Measurements from ENCODE around the gene MYH10.

Gene MYH10

GRCh38 chr17:8623591-8623990, 6.9 kb downstream of the MYH10 start:
- Histone ChIP-seq H3K4me2 (ENCODE audit: insufficient read depth, low read length) (no peak overlapping the region), H3K9me3 (ENCODE audit: insufficient read depth, low read length, severe bottlenecking) (no peaks in the 10 kb centered on the region), H3K4me1 (ENCODE audit: insufficient read depth, low read length) (peaks cover 18% of the 10 kb centered on the region), H3K4me3 (ENCODE audit: low read depth in 1 of 2, low read length in 2 of 2) (no peak overlapping the region), H3K9ac (ENCODE audit: low read depth, low read length) (no peak overlapping the region), H3K79me2 (ENCODE audit: insufficient read depth, low read length) (peaks cover 99% of the 10 kb centered on the region), H4K20me1 (ENCODE audit: insufficient read depth, low read length) (peaks cover 58% of the 10 kb centered on the region), H3K27ac (ENCODE audit: low read length) (no peak overlapping the region), H2AFZ (ENCODE audit: low read depth, low read length) (no peak overlapping the region), H3K27me3 (ENCODE audit: insufficient read depth, low read length, poor library complexity) (no peaks in the 10 kb centered on the region), H3K36me3 (ENCODE audit: insufficient read depth, low read length) (peaks cover 33% of the 10 kb centered on the region)
- DNase-seq (no peak), ATAC-seq (ENCODE audit: insufficient read depth, low read depth) (no peak)
- no peak for TF ChIP-seq CTCF (IDR thresholded peaks at IDR 0.05; ENCODE audit: borderline replicate concordance, extremely low read depth, low read length, poor library complexity, severe bottlenecking)
- no peak for TF ChIP-seq EZH2 (IDR thresholded peaks at IDR 0.05; ENCODE audit: borderline replicate concordance, low read depth, low read length, severe bottlenecking)

- H4K20me1 ChIP-seq (ENCODE audit: insufficient read depth, low read length) = peaks cover 44% of the 10 kb centered on the region; the same call in 1 of the 2 replicates
- ATAC-seq (ENCODE audit: insufficient read depth, low read depth) (no peak), DNase-seq (no peak)
- H2AFZ ChIP-seq (ENCODE audit: low read depth, low read length) = no peak overlapping the region
- H3K4me1 ChIP-seq (ENCODE audit: insufficient read depth, low read length) = peaks cover 6% of the 10 kb centered on the region; the same call in 1 of the 2 replicates
- TF ChIP-seq CTCF (IDR thresholded peaks at IDR 0.05; ENCODE audit: borderline replicate concordance, extremely low read depth, low read length, poor library complexity, severe bottlenecking) = no peak
- no peak for TF ChIP-seq EZH2 (IDR thresholded peaks at IDR 0.05; ENCODE audit: borderline replicate concordance, low read depth, low read length, severe bottlenecking)
- peaks cover 36% of the 10 kb centered on the region for H3K36me3 ChIP-seq (ENCODE audit: insufficient read depth, low read length)
- no peak overlapping the region for H3K9ac ChIP-seq (ENCODE audit: low read depth, low read length)
- H3K4me2 ChIP-seq (ENCODE audit: insufficient read depth, low read length) = no peak overlapping the region
- no peak overlapping the region for H3K4me3 ChIP-seq (ENCODE audit: low read depth in 1 of 2, low read length in 2 of 2)
- H3K27ac ChIP-seq (ENCODE audit: low read length) = no peak overlapping the region
- no peaks in the 10 kb centered on the region for H3K27me3 ChIP-seq (ENCODE audit: insufficient read depth, low read length, poor library complexity)
- H3K79me2 ChIP-seq (ENCODE audit: insufficient read depth, low read length) = peaks cover 98% of the 10 kb centered on the region
- H3K9me3 ChIP-seq (ENCODE audit: insufficient read depth, low read length, severe bottlenecking) = no peaks in the 10 kb centered on the region
Observed at GRCh38 chr17:8622191-8622590, 8.3 kb downstream of the MYH10 start.

- ATAC-seq (ENCODE audit: insufficient read depth, low read depth) (no peak), DNase-seq (no peak)
- Histone ChIP-seq H3K27ac (ENCODE audit: low read length) (no peak overlapping the region), H3K79me2 (ENCODE audit: insufficient read depth, low read length) (peaks cover 98% of the 10 kb centered on the region), H4K20me1 (ENCODE audit: insufficient read depth, low read length) (peaks cover 44% of the 10 kb centered on the region; the same call in 1 of the 2 replicates), H2AFZ (ENCODE audit: low read depth, low read length) (no peak overlapping the region), H3K9me3 (ENCODE audit: insufficient read depth, low read length, severe bottlenecking) (no peaks in the 10 kb centered on the region), H3K36me3 (ENCODE audit: insufficient read depth, low read length) (peaks cover 39% of the 10 kb centered on the region), H3K4me3 (ENCODE audit: low read depth in 1 of 2, low read length in 2 of 2) (no peak overlapping the region), H3K4me2 (ENCODE audit: insufficient read depth, low read length) (peak overlapping the region; percentile 27; the same call in 1 of the 2 replicates), H3K4me1 (ENCODE audit: insufficient read depth, low read length) (peaks cover 6% of the 10 kb centered on the region; the same call in 1 of the 2 replicates), H3K9ac (ENCODE audit: low read depth, low read length) (no peak overlapping the region), H3K27me3 (ENCODE audit: insufficient read depth, low read length, poor library complexity) (no peaks in the 10 kb centered on the region)
- no peak for TF ChIP-seq CTCF (IDR thresholded peaks at IDR 0.05; ENCODE audit: borderline replicate concordance, extremely low read depth, low read length, poor library complexity, severe bottlenecking)
- TF ChIP-seq EZH2 (IDR thresholded peaks at IDR 0.05; ENCODE audit: borderline replicate concordance, low read depth, low read length, severe bottlenecking) = no peak
Observed at GRCh38 chr17:8621585-8621984, 8.9 kb downstream of the MYH10 start.

GRCh38 chr17:8619294-8619693, 11.2 kb downstream of the MYH10 start:
- Histone ChIP-seq H3K9me3 (ENCODE audit: insufficient read depth, low read length, severe bottlenecking) (no peaks in the 10 kb centered on the region), H3K36me3 (ENCODE audit: insufficient read depth, low read length) (peaks cover 39% of the 10 kb centered on the region), H3K4me3 (ENCODE audit: low read depth in 1 of 2, low read length in 2 of 2) (no peak overlapping the region), H4K20me1 (ENCODE audit: insufficient read depth, low read length) (peaks cover 47% of the 10 kb centered on the region), H3K27ac (ENCODE audit: low read length) (no peak overlapping the region), H2AFZ (ENCODE audit: low read depth, low read length) (no peak overlapping the region), H3K4me2 (ENCODE audit: insufficient read depth, low read length) (no peak overlapping the region), H3K4me1 (ENCODE audit: insufficient read depth, low read length) (peaks cover 6% of the 10 kb centered on the region; the same call in 1 of the 2 replicates), H3K27me3 (ENCODE audit: insufficient read depth, low read length, poor library complexity) (no peaks in the 10 kb centered on the region), H3K9ac (ENCODE audit: low read depth, low read length) (no peak overlapping the region), H3K79me2 (ENCODE audit: insufficient read depth, low read length) (peaks cover 98% of the 10 kb centered on the region)
- ATAC-seq (ENCODE audit: insufficient read depth, low read depth) (no peak), DNase-seq (no peak)
- TF ChIP-seq CTCF (IDR thresholded peaks at IDR 0.05; ENCODE audit: borderline replicate concordance, extremely low read depth, low read length, poor library complexity, severe bottlenecking) (no peak), EZH2 (IDR thresholded peaks at IDR 0.05; ENCODE audit: borderline replicate concordance, low read depth, low read length, severe bottlenecking) (no peak)

Measured in DND-41 (cell line).